VCaP (cell line): Measurements from ENCODE around the gene NLRP9.

Experiments used
- H3K27ac ChIP-seq: fragments of 450-650 bp; 2 replicates; pipeline ENCODE4 v1.5.1; 2017
- TF ChIP-seq, protein P1 (sequence below): fragments of 450-650 bp; conservative IDR thresholded peaks from 2 replicates; pipeline ENCODE4 v1.5.1; 2017; ENCODE audit warnings: mild to moderate bottlenecking, moderate library complexity

NLRP9 gene

DNA sequence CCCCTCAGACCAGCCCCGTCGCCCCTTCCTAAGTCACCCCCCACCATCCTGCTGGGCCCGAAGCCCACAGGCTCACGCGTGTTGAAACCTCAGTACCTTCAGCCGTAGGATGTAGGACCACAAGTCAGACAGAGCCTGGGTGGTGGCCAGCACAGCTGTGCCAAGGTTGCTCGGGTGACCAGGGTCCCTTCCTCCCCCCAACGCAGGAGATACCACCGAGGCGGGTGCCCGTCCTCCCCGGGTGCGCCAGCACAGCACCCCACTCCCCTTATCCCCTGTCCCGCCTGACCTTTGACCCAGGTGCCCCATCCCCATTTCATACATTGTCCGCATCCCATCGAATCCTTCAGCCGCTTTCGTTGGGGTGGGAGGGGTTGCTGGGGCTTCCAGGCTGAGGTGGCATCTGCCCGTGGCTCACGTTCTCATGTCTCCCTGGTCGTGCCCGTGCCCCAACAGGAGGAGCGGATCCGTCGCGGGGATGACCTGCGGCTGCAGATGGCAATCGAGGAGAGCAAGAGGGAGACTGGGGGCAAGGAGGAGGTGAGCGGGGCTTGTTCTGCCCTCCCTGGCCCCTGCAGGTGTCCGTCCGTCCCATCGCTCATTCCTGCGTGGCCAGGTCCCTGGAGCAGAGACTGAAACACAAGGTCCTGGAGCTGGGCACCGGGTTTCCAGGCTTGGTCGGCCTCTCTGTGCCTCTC lies 48.6 kb downstream of the NLRP9 start:
- TF ChIP-seq, protein P1, sequence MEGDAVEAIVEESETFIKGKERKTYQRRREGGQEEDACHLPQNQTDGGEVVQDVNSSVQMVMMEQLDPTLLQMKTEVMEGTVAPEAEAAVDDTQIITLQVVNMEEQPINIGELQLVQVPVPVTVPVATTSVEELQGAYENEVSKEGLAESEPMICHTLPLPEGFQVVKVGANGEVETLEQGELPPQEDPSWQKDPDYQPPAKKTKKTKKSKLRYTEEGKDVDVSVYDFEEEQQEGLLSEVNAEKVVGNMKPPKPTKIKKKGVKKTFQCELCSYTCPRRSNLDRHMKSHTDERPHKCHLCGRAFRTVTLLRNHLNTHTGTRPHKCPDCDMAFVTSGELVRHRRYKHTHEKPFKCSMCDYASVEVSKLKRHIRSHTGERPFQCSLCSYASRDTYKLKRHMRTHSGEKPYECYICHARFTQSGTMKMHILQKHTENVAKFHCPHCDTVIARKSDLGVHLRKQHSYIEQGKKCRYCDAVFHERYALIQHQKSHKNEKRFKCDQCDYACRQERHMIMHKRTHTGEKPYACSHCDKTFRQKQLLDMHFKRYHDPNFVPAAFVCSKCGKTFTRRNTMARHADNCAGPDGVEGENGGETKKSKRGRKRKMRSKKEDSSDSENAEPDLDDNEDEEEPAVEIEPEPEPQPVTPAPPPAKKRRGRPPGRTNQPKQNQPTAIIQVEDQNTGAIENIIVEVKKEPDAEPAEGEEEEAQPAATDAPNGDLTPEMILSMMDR: no peak
- no peak overlapping the region for H3K27ac ChIP-seq

DNA sequence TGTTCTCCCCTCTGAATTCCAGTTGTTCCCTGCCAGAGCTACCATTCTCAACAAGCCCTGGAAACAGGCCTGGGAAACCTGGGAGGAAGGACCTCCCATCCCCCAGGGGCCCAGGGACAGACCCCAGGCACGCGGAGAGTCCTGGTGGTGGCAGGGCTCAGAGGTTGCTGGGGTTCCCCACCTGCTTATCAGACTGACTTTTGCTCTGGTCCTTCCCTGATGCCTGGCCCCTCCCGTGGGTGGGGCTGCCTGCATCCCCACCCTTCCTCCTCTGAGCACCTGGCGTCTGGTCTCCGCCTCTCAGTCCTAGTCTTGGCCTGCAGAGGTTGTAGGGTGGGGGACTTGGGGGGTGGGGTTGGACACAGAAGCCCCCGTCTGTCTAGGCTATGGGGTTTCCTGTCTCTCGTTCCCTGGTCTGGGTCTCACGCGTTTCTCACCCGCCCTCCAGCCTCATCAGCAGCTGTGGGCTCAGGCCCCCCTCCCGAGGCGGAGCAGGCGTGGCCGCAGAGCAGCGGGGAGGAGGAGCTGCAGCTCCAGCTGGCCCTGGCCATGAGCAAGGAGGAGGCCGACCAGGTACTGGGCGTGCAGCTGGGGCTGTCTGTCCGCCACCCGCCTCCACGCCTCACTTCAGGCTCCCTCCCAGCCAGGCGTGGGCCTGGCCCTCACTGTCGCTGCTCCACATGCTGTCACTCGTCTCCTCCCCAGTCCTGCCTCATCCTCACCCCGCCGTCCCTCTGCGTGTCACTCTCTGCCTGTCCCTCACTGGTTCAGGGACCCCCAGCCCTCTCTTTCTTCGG lies 49.6 kb downstream of the NLRP9 start:
- TF ChIP-seq, protein P1: no peak
- no peak overlapping the region; the same call in 1 of the 2 replicates for H3K27ac ChIP-seq

DNA sequence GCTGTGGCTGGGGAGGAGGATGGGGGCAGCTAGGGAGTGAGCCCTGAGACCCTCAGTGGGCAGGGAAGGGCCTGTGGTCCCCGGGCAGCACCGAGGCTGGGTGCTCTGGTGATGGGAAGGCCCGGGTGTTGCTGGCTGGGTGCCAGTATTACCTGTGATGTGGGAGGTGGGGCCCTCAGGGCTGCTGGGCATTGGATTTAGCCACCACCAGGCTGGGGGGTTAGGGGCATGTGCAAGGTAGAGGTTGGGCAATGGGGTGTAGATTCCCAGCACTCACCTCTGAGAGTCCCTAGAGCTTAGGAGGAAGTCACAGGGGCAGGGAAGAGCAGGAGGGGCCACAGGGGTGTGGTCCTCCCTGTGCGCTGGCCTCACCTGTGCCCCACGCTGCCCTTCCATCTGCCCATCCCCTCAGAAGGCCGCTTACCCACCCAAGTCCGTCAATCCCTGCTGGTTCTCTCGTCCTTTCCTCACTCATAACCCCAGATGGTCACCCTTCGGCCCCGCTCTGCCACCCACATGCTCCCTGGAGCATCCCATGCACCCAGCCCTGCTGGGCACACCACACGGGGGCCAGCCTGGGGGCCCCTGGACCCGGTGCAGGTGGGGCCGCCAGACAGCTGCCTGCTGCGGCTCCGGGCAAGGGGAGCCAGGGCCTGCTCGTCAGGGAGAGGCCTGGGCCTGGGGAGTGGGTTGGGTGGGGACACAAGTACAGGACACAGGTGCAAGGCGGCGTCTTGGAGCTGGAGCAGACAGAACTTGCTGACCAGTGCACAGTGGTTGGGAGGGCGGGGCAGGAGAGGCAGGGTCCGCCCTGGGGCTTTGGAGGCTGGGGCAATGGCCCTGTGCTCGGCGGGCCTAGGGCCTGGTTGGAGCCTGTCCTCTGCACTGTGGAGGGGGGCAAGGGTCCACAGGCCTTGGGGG lies 50.7 kb downstream of the NLRP9 start:
- TF ChIP-seq, protein P1: no peak
- peak overlapping the region; percentile 19; the same call in 1 of the 2 replicates for H3K27ac ChIP-seq

DNA sequence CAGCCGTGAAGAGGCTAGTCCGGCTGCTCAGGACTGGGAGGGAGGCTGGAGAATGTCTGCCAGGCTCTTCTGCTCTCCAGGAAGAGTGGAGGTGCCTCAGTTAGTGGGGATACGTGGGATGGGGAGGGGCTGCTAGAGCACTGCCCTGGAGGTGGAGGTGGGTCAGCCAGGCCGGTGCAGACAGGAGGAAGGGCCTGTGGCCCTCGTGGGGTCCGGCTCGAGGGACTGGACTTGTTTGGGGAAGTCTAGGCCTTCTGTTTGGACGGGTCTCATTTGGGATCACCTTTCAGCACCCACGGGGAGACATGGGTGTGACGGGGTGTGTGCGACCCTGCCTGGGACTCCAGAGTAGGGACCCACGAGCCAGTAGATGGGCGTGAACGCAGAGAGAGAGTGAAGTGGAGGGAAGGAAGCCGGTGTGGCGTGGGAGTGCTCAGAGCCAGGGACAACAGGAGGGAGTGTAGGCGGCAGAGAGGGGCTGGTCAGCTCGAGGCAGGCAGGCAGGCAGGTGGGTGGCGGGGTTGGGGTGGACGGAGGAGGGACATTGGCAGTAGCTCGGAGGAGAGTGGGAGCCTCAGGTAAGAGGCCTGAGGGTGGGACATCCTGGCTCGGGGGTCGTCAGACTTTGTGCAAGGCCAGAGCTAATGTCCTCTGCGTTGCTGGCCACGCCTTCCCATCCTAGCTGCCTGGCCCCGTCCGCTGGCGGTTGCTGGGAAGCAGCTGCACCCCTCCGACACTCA lies 51.7 kb downstream of the NLRP9 start:
- TF ChIP-seq, protein P1: no peak
- H3K27ac ChIP-seq: peak overlapping the region; percentile 92; the same call in 1 of the 2 replicates

DNA sequence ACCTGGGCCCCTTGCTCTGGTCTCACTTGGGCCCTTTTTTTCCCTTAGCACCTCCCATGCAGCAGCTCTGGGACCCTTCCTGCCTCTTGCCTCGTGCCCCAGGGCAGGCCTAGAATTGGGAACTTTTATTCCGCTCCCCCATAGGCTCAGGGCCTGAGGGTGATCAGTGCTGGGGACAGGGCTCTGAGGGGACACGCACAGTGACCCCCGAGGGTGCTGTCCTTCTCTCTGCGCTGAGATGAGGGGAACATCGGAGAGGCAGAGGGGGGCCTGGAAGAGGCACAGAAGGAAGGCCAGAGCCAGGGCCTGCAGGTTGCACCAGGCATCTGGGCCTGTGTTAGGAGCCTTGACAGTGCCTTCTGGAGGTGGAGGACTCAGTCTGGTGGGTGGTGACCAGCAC lies 52.4 kb downstream of the NLRP9 start:
- TF ChIP-seq, protein P1: no peak
- peak overlapping the region; percentile 92 for H3K27ac ChIP-seq

DNA sequence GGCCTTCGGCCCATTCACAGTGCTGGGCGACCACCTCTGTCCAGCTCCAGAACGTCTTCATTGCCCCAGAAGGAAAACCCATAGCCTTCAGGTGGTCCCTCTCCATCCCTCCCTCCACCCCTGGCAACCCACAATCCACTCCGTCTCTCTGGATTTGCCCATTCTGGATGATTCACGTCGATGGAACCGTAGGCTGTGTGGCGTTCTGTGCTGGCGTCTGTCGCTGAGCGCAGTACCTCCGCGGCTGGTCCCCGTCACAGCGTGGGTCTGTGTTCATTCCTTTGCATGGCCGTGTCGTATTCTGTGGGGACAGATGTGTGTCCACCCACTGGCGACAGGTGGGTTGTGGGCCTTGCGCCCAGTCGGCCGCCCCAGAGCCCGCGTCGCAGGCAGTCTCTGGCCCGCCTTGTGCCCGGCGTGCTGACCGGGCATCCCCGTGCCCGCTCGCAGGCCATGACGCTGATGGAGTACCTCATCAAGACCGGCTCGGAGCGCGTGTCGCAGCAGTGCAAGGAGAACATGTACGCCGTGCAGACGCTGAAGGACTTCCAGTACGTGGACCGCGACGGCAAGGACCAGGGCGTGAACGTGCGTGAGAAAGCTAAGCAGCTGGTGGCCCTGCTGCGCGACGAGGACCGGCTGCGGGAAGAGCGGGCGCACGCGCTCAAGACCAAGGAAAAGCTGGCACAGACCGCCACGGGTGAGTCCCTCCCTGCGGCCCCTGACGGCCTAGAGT lies 53.1 kb downstream of the NLRP9 start:
- TF ChIP-seq, protein P1: no peak
- peak overlapping the region; percentile 92 for H3K27ac ChIP-seq
